Neuronal stem cell (in vitro differentiated cells): ENCODE results near the gene ELMO2.
A peak's percentile ranks its signal among the peaks of the same experiment; 100 is the strongest.

Experiments
- DNase-seq: peaks from one replicate; pipeline ENCODE4 v3.0.0-alpha.2; 2013; ENCODE audit warnings: low spot score
- H2AFZ ChIP-seq: one replicate; pipeline ENCODE4 v1.6.1; 2013; ENCODE audit warnings: mild to moderate bottlenecking, low read length, inconsistent platforms
- H2AK5ac ChIP-seq: 2 replicates; pipeline ENCODE4 v1.6.1; 2013; ENCODE audit warnings: low read depth, mild to moderate bottlenecking, inconsistent platforms, low read length, moderate library complexity, mixed read lengths
- H2BK120ac ChIP-seq: 2 replicates; pipeline ENCODE4 v1.6.1; 2013; ENCODE audit warnings: low read depth, mild to moderate bottlenecking, inconsistent platforms, low read length, moderate library complexity, mixed read lengths
- H2BK12ac ChIP-seq: one replicate; pipeline ENCODE4 v1.6.1; 2013; ENCODE audit warnings: low read length, inconsistent platforms
- H2BK15ac ChIP-seq: 2 replicates; pipeline ENCODE4 v1.6.1; 2013; ENCODE audit warnings: mild to moderate bottlenecking, low read length, inconsistent platforms, mixed read lengths
- H2BK5ac ChIP-seq: one replicate; pipeline ENCODE4 v1.6.1; 2013; ENCODE audit warnings: inconsistent platforms, mild to moderate bottlenecking, low read length, moderate library complexity
- H3K14ac ChIP-seq: one replicate; pipeline ENCODE4 v1.6.1; 2013; ENCODE audit warnings: low read length, inconsistent platforms
- H3K18ac ChIP-seq: 2 replicates; pipeline ENCODE4 v1.6.1; 2013; ENCODE audit warnings: low read length, inconsistent platforms
- H3K23ac ChIP-seq: 2 replicates; pipeline ENCODE4 v1.6.1; 2013; ENCODE audit warnings: low read depth, mild to moderate bottlenecking, mixed read lengths, low read length, inconsistent platforms; ENCODE audit not compliant: poor library complexity
- H3K27ac ChIP-seq: replicated peaks from 3 replicates; pipeline ENCODE4 v1.5.1; 2013; ENCODE audit warnings: low read length, inconsistent platforms
- H3K27me3 ChIP-seq, 3 experiments: 2 replicates each; pipeline ENCODE4 v1.6.1; 2013; ENCODE audit warnings: low read length in 3 of 3, mild to moderate bottlenecking in 2 of 3, inconsistent platforms in 1 of 3, low read depth in 1 of 3, mixed read lengths in 1 of 3, moderate library complexity in 1 of 3; ENCODE audit not compliant: control insufficient read depth in 3 of 3, insufficient read depth in 3 of 3
- H3K36me3 ChIP-seq, 2 donors: replicated peaks in 1 of 2; 2 replicates each; pipeline ENCODE4 v1.6.1; 2013; ENCODE audit warnings: low read length in 2 of 2; ENCODE audit not compliant: control insufficient read depth in 2 of 2, insufficient read depth in 2 of 2
- H3K4ac ChIP-seq: 2 replicates; pipeline ENCODE4 v1.6.1; 2013; ENCODE audit warnings: inconsistent platforms, mild to moderate bottlenecking, low read length, moderate library complexity
- H3K4me1 ChIP-seq, 2 donors: 1 replicate in 1 of 2; 2 replicates in 1 of 2; pipeline ENCODE4 v1.6.1; 2013; ENCODE audit warnings: low read length in 2 of 2, low read depth in 1 of 2; ENCODE audit not compliant: control insufficient read depth in 2 of 2, insufficient read depth in 1 of 2
- H3K4me2 ChIP-seq: one replicate; pipeline ENCODE4 v1.6.1; 2013; ENCODE audit warnings: mild to moderate bottlenecking, low read length, inconsistent platforms; ENCODE audit not compliant: insufficient read depth, poor library complexity, severe bottlenecking
- H3K4me3 ChIP-seq, 2 donors: 2 replicates each; pipeline ENCODE4 v1.5.1; 2013; ENCODE audit warnings: low read length in 2 of 2, mild to moderate bottlenecking in 2 of 2, inconsistent platforms in 1 of 2, moderate library complexity in 1 of 2
- H3K79me1 ChIP-seq: one replicate; pipeline ENCODE4 v1.6.1; 2013; ENCODE audit warnings: low read depth, mild to moderate bottlenecking, inconsistent platforms, low read length, moderate library complexity
- H3K9ac ChIP-seq: one replicate; pipeline ENCODE4 v1.6.1; 2013; ENCODE audit warnings: mild to moderate bottlenecking, low read depth, low read length, inconsistent platforms; ENCODE audit not compliant: poor library complexity
- H3K9me3 ChIP-seq, 2 donors: replicated peaks in 1 of 2; 2 replicates each; pipeline versions ENCODE3 to v1.6.1; 2013; ENCODE audit warnings: low read length in 2 of 2, mild to moderate bottlenecking in 2 of 2, inconsistent platforms in 1 of 2, low read depth in 1 of 2, mixed read lengths in 1 of 2, moderate library complexity in 1 of 2; ENCODE audit not compliant: control insufficient read depth in 2 of 2, insufficient read depth in 1 of 2
- H4K8ac ChIP-seq: one replicate; pipeline ENCODE4 v1.6.1; 2013; ENCODE audit warnings: low read depth, mild to moderate bottlenecking, inconsistent platforms, low read length, moderate library complexity
- H4K91ac ChIP-seq: one replicate; pipeline ENCODE4 v1.6.1; 2013; ENCODE audit warnings: low read length, low read depth, mild to moderate bottlenecking, inconsistent platforms; ENCODE audit not compliant: poor library complexity
- WGBS, 2 donors: extraction: QIAGEN DNeasy Blood & Tissue Kit; methylation state at CpG; one replicate each; pipeline ENCODE4 v1.1.7; 2013; ENCODE audit warnings: missing lambda C conversion rate in 2 of 2, mixed read lengths in 1 of 2; ENCODE audit not compliant: insufficient read length in 2 of 2, insufficient replicate concordance in 1 of 2; ENCODE audit errors: extremely low coverage in 2 of 2; 5-methylcytosine and 5-hydroxymethylcytosine counted together

Gene ELMO2

GRCh38 chr20:46331611-46332361, 74.6 kb downstream of the ELMO2 start:
- Histone ChIP-seq H3K4ac (no peak overlapping the region), H3K18ac (peak overlapping the region; percentile 91), H3K14ac (peak overlapping the region; percentile 38), H2BK15ac (peak overlapping the region; percentile 24), H3K27ac (no peak overlapping the region), H4K91ac (no peak overlapping the region), H3K4me3 (no peak overlapping the region), H3K27me3 (peaks cover 0 to 9% (median 0%) of the 10 kb centered on the region in 3 experiments), H2BK5ac (no peak overlapping the region), H3K9ac (no peak overlapping the region), H3K4me2 (no peak overlapping the region), H3K9me3 (no peaks in the 10 kb centered on the region), H3K79me1 (no peaks in the 10 kb centered on the region), H2BK120ac (no peak overlapping the region), H3K4me1 (peaks cover 28 to 33% of the 10 kb centered on the region in 2 donors), H3K36me3 (no peaks in the 10 kb centered on the region), H4K8ac (no peak overlapping the region), H2BK12ac (peak overlapping the region; percentile 52), H2AFZ (peak overlapping the region; percentile 41), H2AK5ac (peak overlapping the region; percentile 82), H3K23ac (peak overlapping the region; percentile 34)
- DNase-seq, result no peak
- WGBS, 2 donors, result no CpG with 5 or more reads among the region's 13 CpGs

- H3K9ac ChIP-seq, result no peak overlapping the region
- H3K4ac ChIP-seq, result no peak overlapping the region
- H4K8ac ChIP-seq, result no peak overlapping the region
- no peaks in the 10 kb centered on the region for H3K9me3 ChIP-seq
- H2BK15ac ChIP-seq, result no peak overlapping the region
- peak overlapping the region; percentile 16 for H2BK120ac ChIP-seq
- no peak overlapping the region for H2AFZ ChIP-seq
- no peak overlapping the region for H4K91ac ChIP-seq
- peak overlapping the region; percentile 21 for H3K14ac ChIP-seq
- peaks cover 0 to 12% (median 0%) of the 10 kb centered on the region in 3 experiments for H3K27me3 ChIP-seq
- H2AK5ac ChIP-seq, result peak overlapping the region; percentile 82
- peaks cover 28 to 33% of the 10 kb centered on the region in 2 donors for H3K4me1 ChIP-seq
- H3K27ac ChIP-seq, result no peak overlapping the region
- no peak overlapping the region for H3K4me2 ChIP-seq
- no peak for DNase-seq
- H3K23ac ChIP-seq, result no peak overlapping the region
- H3K4me3 ChIP-seq, result no peak overlapping the region
- H3K36me3 ChIP-seq, result no peaks in the 10 kb centered on the region
- peak overlapping the region; percentile 74 for H3K18ac ChIP-seq
- peak overlapping the region; percentile 5 for H2BK12ac ChIP-seq
- H3K79me1 ChIP-seq, result no peaks in the 10 kb centered on the region
- no CpG with 5 or more reads among the region's 13 CpGs for WGBS, 2 donors
- H2BK5ac ChIP-seq, result no peak overlapping the region
Measured at GRCh38 chr20:46330831-46331371, 75.5 kb downstream of the ELMO2 start.

GRCh38 chr20:46330072-46330763, 76.2 kb downstream of the ELMO2 start:
- no CpG with 5 or more reads among the region's 13 CpGs for WGBS, 2 donors
- Histone ChIP-seq H4K91ac (no peak overlapping the region), H3K27me3 (peaks cover 0 to 12% (median 0%) of the 10 kb centered on the region in 3 experiments), H3K4me3 (no peak overlapping the region), H2AFZ (no peak overlapping the region), H2BK15ac (peak overlapping the region; percentile 14), H2BK5ac (no peak overlapping the region), H3K9ac (no peak overlapping the region), H4K8ac (no peak overlapping the region), H3K79me1 (no peaks in the 10 kb centered on the region), H3K18ac (peak overlapping the region; percentile 24), H3K36me3 (no peaks in the 10 kb centered on the region), H2BK120ac (peak overlapping the region; percentile 16), H3K27ac (no peak overlapping the region), H2AK5ac (peak overlapping the region; percentile 59), H3K4me2 (no peak overlapping the region), H3K9me3 (no peaks in the 10 kb centered on the region), H3K23ac (no peak overlapping the region), H2BK12ac (peak overlapping the region; percentile 5), H3K4ac (no peak overlapping the region), H3K14ac (no peak overlapping the region), H3K4me1 (peaks cover 28 to 33% of the 10 kb centered on the region in 2 donors)
- DNase-seq, result no peak
